ENCODE data around the gene UGT1A3.

Gene UGT1A3

GRCh38 chr2:233799087-233799665 is 70.3 kb downstream of the UGT1A3 start:
- no peak for DNase-seq

GRCh38 chr2:233799716-233800115 is 70.9 kb downstream of the UGT1A3 start:
- DNase-seq = no peak

GRCh38 chr2:233800208-233800607 is 71.4 kb downstream of the UGT1A3 start:
- no peak for DNase-seq

GRCh38 chr2:233801357-233802131 is 72.7 kb downstream of the UGT1A3 start:
- no peak for DNase-seq

DNA sequence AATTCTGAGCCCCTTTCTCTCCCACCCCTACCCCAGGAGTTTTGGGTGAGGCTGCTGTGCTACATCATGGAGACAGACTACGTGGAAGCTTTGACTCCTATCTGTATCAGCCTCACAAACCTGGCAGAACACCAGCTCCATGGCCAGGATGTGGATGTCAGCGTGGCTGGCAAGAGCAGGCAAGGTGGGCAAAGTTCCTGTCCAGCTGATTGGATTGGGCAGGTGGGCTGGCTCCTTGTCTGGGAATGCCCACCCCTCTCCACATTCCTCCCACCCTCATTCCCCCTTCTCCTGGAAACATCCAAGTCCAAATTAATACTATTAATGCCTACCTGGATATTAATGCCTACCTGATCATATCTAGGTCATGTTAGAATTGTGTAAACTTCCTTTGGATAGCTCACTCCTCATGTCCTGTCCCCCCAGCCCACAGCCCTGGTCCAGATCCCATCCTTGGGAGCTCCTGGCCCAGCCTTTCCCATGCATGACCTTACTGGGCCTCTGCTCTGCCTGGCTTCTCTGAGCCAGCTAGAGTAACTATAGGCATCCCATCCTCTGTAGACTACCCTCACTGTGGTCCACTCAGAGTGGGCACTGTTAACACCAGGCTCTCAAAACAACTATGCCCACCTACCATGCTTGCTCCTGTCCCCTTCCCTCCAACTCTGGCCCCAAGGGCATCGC is 73.4 kb downstream of the UGT1A3 start:
- DNase-seq = no peak

GRCh38 chr2:233803292-233803911 is 74.6 kb downstream of the UGT1A3 start:
- DNase-seq = no peak

- DNase-seq = no peak
Measured at GRCh38 chr2:233803994-233804393, 75.2 kb downstream of the UGT1A3 start.

DNA sequence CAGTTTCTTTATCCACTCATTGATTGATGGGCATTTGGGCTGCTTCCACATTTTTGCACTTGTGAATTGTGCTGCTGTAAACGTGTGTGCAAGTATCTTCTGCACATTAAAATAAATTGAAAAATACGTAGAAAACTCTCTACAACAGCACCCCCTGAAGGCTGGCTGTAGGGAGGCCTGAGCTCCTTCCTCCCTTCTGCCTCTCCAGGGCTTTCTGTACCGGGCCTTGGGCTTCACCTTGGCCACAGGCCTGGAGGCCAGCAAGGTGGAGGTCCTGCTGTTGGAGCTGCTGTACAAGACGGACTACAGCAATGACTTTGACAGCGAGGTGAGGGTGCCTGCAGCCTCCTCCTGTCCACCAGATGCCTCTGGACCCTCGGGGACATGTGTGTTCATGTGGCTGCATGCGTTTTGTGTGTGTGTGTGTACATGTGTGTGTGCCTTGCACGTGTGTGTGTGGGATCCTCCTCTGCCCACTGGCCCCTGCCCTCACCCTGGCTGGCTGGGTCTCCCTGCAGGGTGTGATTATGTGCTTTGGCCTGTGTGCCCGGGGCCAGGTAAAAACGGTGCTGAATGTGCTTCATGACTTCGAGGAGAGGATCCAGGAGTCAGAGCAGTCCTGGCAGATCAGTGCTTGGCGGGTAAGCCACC is 78.5 kb downstream of the UGT1A3 start:
- no peak for DNase-seq

DNA sequence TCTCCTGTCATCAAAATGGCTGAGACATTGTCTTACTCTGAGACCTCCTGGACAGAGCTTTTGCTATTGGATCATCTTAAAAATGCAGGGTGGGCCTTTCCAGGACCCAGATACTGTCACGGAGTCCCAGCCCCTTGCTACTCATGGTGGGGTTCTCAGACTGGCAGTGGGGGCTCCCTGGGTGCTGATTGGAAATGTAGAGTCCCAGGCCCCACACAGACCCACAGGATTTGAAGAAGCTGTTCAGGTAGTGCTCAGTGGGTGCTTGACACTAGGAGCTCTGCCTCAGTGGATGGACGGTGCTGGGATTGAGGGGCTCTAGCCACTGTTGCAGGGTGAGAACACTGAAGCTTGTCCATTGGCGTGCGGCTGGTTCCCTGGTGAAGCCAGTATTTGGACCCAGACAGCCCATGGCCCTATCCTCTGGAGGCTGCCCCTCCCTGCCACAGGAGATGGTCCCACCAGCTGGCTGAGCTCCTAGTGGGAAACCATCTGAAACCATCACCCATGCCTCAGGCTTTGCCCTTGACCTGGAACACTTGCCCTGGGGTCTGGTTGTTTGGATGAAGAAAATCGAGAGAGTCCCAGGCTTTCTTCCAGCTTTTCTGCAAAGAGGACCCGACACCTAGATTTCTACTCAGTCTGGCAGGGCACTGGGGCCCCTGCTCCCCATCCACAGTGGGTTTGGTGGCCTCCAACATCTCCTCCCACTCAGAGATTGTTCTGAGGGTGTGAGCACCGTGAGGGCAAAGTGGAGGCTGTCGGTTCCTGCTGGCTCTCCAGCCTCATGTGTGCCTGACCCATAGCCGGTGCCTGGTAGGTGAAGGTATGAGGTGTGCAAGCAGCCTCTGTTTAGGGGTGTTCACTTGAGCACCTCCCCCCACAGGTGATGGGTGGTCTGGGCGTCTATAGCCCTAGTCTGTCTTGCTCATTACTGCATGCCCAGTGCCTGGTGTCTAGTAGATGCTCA is 79.4 kb downstream of the UGT1A3 start:
- no peak for DNase-seq

DNA sequence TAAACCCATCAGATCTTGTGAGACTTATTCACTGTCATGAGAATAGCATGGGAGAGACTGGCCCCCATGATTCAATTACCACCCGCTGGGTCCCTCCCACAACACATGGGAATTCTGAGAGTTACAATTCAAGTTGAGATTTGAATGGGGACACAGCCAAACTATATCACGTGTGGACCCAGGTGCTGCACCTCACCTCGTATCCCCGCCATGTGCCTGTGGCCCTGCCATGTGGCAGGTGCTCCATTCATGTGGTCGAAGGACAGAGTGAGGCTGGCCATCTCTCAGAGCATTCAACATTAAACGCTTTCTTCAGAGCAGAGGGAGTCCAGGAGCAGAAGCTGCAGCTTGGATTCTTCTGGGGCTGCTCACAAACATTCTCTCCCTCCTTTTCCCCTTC is 81.5 kb downstream of the UGT1A3 start:
- DNase-seq = no peak

DNA sequence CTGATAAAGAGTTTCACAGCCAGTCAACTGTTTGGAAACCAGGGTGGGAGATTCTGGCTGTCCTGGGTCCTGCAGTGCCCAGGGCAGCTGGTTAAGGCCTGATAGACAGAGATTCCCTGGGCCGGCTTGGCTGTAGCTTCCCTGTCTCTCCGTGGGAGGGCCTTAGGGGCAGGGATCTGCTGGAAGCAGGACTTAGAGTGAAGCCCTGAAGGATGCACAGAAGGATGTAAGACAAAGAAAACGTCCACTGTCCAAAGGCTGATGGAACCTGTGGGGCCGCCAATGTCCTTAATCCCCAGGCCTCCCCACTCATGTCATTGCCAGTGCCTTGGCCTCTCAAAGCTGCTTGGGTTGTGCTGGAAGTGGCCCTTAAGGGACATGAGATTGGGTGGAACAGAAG is 82.2 kb downstream of the UGT1A3 start:
- DNase-seq = no peak

DNA sequence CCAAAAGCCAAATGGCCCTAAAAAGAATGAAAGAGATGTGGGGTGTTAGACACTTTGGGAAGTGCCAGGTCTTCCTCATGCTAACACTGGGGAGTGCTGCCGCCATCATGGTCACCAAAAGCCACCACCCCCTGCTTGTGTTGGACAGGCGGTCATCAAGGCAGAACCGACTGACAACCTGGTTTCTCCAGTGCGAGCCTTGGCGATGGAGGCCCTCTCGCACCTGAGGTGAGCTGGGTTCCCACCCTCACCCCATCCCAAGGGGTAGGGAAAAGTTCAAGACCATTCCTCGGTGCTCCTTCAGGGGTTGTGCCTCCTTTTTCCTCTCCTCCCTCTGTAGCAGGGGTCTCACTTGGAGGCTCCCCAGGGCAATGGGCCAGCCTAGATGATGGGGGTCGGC is 82.9 kb downstream of the UGT1A3 start:
- no peak for DNase-seq

DNA sequence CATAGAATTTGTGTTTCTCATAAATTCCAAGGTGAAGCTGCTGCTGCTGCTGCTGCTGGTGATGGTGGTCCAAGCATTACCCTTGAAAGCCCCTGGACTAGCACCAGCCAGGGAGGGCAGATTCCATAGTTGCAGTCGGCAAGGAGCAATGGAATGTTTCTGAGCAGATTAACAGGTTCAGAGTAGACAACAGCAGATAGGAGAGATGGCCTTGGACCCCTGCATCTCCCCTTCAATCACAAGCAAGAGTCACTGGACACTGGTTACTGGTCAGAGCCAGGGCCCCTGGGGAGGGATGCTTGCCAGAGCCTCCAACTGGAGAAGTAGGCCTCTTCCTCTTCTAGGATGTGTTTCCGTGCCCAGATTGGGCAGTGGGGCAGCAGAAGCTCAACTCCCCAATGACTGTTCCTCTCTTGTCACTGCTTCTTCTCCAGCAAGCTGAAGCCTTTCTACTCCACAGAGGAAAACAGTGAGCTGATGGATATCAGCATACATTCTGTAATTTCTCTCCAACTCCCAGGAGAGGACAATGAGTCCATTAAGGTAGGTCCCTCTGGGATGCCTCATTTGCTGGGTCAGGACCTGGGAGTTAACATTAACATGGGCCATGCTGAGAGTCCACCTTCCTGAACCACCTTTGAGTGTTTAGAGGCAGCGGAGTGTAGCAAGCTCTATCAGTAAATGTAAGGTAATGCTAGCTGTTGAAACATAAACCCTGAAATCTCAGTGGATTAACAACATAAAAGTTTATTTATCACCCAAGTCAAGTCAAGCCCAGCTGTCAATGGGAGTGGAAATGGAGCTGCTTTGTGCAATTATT is 84.6 kb downstream of the UGT1A3 start:
- no peak for DNase-seq

GRCh38 chr2:233814056-233814835 is 85.4 kb downstream of the UGT1A3 start:
- DNase-seq = no peak

DNA sequence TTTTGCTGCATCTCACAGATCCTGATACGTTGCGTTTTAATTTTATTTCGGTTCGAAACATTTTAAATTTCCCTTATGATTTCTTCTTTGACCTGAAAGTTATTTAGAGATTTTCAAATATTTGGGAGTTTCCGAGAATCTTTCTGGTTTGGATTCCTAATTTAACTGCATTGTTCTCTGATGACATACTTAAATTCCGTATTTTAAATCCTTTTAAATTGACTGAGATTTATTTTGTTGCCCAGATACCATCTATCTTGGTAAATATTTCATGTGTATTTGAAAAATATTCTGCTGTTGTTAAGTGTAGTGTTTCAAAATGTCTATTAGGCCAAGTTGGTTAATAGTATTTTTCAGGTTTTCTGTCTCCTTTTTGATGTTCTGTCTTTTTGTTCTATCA is 87.0 kb downstream of the UGT1A3 start:
- DNase-seq = no peak

DNA sequence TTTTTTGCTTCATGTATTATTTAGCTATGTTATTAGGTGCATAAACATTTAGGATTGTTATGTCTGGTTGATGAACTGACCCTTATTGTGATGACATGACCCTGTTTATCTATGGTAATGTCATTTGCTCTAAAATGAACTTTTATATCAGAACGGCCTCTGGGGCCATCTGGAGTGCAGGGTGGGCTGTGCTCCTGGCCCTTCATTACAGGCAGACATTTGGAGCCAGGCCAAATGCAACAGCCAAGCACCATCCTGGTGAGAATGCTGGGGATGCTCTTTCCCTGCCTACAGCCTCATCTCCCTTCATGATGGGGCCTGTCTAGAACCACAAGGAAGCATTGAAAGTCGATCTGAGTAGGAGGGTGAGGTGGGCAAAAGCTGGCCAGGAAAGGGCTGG is 87.5 kb downstream of the UGT1A3 start:
- no peak for DNase-seq

- no peak for DNase-seq
Measured at GRCh38 chr2:233816771-233817170, 87.9 kb downstream of the UGT1A3 start.

DNA sequence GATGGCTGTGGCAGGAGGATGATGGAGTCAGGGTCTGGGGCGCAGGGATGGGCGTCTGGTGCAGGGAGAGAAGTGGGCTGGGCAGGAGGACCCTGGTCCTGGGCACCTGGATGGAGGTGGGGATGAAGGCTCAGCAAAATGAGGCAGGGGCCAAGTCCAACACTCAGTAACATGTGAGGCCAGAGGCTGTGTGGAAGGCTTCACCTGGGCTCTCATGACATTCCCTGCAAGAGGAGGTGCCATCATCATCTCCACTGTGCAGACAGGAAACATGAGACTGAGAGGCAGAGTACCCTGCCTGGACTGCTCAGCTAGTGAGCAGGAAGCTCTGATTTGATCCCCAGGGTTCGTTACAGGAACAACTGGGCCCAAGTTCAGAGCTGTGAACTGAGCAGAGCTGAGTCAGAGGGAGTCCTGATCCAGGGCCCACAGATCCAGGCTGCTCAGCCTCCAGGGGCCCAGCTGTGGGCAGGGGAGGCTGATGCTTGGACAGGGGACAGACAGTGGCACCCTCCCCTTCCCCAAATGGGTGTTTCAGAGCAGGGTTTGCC is 88.6 kb downstream of the UGT1A3 start:
- peak in 1 of 5 donors; percentile 4 for DNase-seq

DNA sequence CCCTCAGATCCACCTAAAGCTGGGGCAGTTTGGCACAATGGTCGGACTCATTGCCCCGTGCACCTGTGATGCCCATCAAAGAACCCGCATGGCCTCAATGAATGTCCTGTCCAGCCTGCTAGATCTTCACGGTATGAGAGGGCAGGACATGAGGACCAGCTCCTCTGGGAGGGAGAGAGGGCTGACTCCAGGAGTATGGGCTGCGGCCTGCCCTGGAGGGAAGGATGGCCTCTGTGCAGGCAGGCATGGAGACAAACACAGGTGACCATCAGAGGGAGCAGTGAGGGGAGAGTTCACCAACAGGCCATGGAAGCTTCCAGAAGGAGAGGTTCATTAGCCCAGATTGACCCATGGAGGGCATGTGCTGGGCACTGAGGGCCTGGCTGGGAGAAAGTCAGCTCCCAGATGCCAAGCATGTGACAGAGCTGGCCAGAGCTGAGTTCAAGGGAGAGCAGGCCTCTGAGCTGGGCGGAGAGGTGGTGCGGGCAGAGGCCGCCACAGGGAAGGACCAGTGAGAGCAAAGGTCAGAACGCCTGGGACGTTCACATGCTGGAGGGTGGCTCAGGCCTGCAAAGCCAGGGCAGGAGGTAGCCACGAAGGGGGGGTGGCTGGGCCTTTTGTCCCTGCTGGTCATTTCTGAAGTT is 89.3 kb downstream of the UGT1A3 start:
- peak in 1 of 5 donors; percentile 3 for DNase-seq
